ENCODE measurements around the gene CCL26.
"Not testable (repeated sequence)": the region's sequence is repeated elsewhere in the genome, so short reads cannot be mapped to it uniquely, and the experiment has no call there.

The CCL26 gene

GRCh38 chr7:75740846-75741497 lies 31.0 kb downstream of the CCL26 start:
- FAIRE-seq: peak; percentile 75
- no peak for DNase-seq (ENCODE audit: extremely low spot score, insufficient read length, low read depth)

- DNase-seq (ENCODE audit: extremely low spot score, insufficient read length, low read depth) (no peak), FAIRE-seq (peak; percentile 38)
Measured at GRCh38 chr7:75739796-75740672, 32.0 kb downstream of the CCL26 start.

GRCh38 chr7:75738975-75739795 lies 32.8 kb downstream of the CCL26 start:
- DNase-seq (ENCODE audit: extremely low spot score, insufficient read length, low read depth) (peak; percentile 99), FAIRE-seq (peak; percentile 86)

GRCh38 chr7:75738604-75738974 lies 33.4 kb downstream of the CCL26 start, which contains the start of gene HIP1:
Gene HIP1, minus strand, starts transcription at chr7:75738941. Its CDS starts 21 bp downstream, at chr7:75738920.
- DNase-seq (ENCODE audit: extremely low spot score, insufficient read length, low read depth) (no peak), FAIRE-seq (no peak)

GRCh38 chr7:75737856-75738603 lies 34.0 kb downstream of the CCL26 start:
- no peak for FAIRE-seq
- DNase-seq (ENCODE audit: extremely low spot score, insufficient read length, low read depth): no peak

GRCh38 chr7:75735581-75736350 lies 36.2 kb downstream of the CCL26 start:
- FAIRE-seq: no peak
- DNase-seq (ENCODE audit: extremely low spot score, insufficient read length, low read depth): no peak

GRCh38 chr7:75734586-75735458 lies 37.2 kb downstream of the CCL26 start:
- DNase-seq (ENCODE audit: extremely low spot score, insufficient read length, low read depth) (no peak), FAIRE-seq (no peak)

- no peak for DNase-seq (ENCODE audit: extremely low spot score, insufficient read length, low read depth)
Measured at GRCh38 chr7:75732764-75733630, 39.0 kb downstream of the CCL26 start.

GRCh38 chr7:75732016-75732521 lies 39.9 kb downstream of the CCL26 start:
- FAIRE-seq (no peak), DNase-seq (ENCODE audit: extremely low spot score, insufficient read length, low read depth) (no peak)

More at GRCh38 chr7:75732764-75733630, 39.0 kb downstream of the CCL26 start:
- no peak for FAIRE-seq

- FAIRE-seq (no peak), DNase-seq (ENCODE audit: extremely low spot score, insufficient read length, low read depth) (no peak)
Measured at GRCh38 chr7:75729851-75730274, 42.1 kb downstream of the CCL26 start.

GRCh38 chr7:75727881-75728593 lies 44.0 kb downstream of the CCL26 start:
- FAIRE-seq: no peak
- no peak for DNase-seq (ENCODE audit: extremely low spot score, insufficient read length, low read depth)

GRCh38 chr7:75727351-75727750 lies 44.7 kb downstream of the CCL26 start:
- not testable (repeated sequence) for FAIRE-seq; DNase-seq (ENCODE audit: extremely low spot score, insufficient read length, low read depth)

GRCh38 chr7:75725306-75725705 lies 46.7 kb downstream of the CCL26 start:
- no peak for FAIRE-seq

GRCh38 chr7:75723444-75723843 lies 48.6 kb downstream of the CCL26 start:
- no peak for FAIRE-seq
- no peak for DNase-seq (ENCODE audit: extremely low spot score, insufficient read length, low read depth)

More at GRCh38 chr7:75725306-75725705, 46.7 kb downstream of the CCL26 start:
- DNase-seq (ENCODE audit: extremely low spot score, insufficient read length, low read depth): no peak

- no peak for DNase-seq (ENCODE audit: extremely low spot score, insufficient read length, low read depth)
- FAIRE-seq: no peak
Measured at GRCh38 chr7:75722373-75722772, 49.6 kb downstream of the CCL26 start.

- FAIRE-seq: not testable (repeated sequence)
Measured at GRCh38 chr7:75721922-75722321, 50.1 kb downstream of the CCL26 start.

More at GRCh38 chr7:75721922-75722321, 50.1 kb downstream of the CCL26 start:
- not testable (repeated sequence) for DNase-seq (ENCODE audit: extremely low spot score, insufficient read length, low read depth)
